HEK293 (cell line): ENCODE measurements around the gene S100A2.

Source experiments
- CTCF ChIP-seq: fragments of 450-650 bp; formaldehyde crosslinking; IDR thresholded peaks from 2 replicates; pipeline ENCODE4 v1.5.1; 2016; ENCODE audit warnings: missing biosample characterization, missing genetic modification characterization
- REST ChIP-seq: fragments of 450-650 bp; formaldehyde crosslinking; IDR thresholded peaks from 2 replicates; pipeline ENCODE4 v1.5.1; 2016; ENCODE audit warnings: missing biosample characterization, missing genetic modification characterization
- SETDB1 ChIP-seq: IDR thresholded peaks from one replicate; pipeline ENCODE4 v1.6.1; 2017; ENCODE audit warnings: mild to moderate bottlenecking, low read length, moderate library complexity, mixed read lengths; ENCODE audit not compliant: insufficient read length
- ZNF660 ChIP-seq: fragments of 450-650 bp; IDR thresholded peaks from 2 replicates; pipeline ENCODE4 v1.5.1; 2018; ENCODE audit warnings: missing biosample characterization, mild to moderate bottlenecking, missing genetic modification characterization
- ZNF677 ChIP-seq: fragments of 450-650 bp; IDR thresholded peaks from 2 replicates; pipeline ENCODE4 v1.5.0; 2018; ENCODE audit warnings: missing biosample characterization, mild to moderate bottlenecking, missing genetic modification characterization, moderate library complexity

GRCh38 chr1:153568367-153569099 is 2.9 kb upstream of the S100A2 start:
- peak; percentile 85 for TF ChIP-seq ZNF660
- TF ChIP-seq REST (tag by site-specific recombination): no peak
- peak; percentile 97 for TF ChIP-seq CTCF (tag by site-specific recombination)
- no peak for TF ChIP-seq ZNF677 (tag by site-specific recombination)
- no peak for TF ChIP-seq SETDB1
